HG02852 (cell line): Measurements from ENCODE around the gene PARVA.

Experiments used
- ATAC-seq: cut with Tn5 transposase; IDR thresholded peaks from one replicate; pipeline ENCODE4 v1.9.1; 2021; ENCODE audit warnings: mild to moderate bottlenecking, moderate library complexity; ENCODE audit not compliant: unreplicated experiment

Gene PARVA

GRCh38 chr11:12376259-12377081, 901 bp upstream of the PARVA start:
- ATAC-seq = no peak

GRCh38 chr11:12377824-12378593, 638 bp downstream of the PARVA start:
- no peak for ATAC-seq

- ATAC-seq = no peak
These were observed 3.4 kb downstream of the PARVA start for GRCh38 chr11:12380565-12381325.

GRCh38 chr11:12381875-12382274, 4.5 kb downstream of the PARVA start:
- no peak for ATAC-seq

- no peak for ATAC-seq
These were observed 5.1 kb downstream of the PARVA start for GRCh38 chr11:12382451-12382850.

- ATAC-seq = no peak
These were observed 8.9 kb downstream of the PARVA start for GRCh38 chr11:12386309-12386708.

GRCh38 chr11:12386745-12387144, 9.4 kb downstream of the PARVA start:
- ATAC-seq = no peak

- no peak for ATAC-seq
These were observed 10.8 kb downstream of the PARVA start for GRCh38 chr11:12388173-12388572.

- no peak for ATAC-seq
These were observed 11.7 kb downstream of the PARVA start for GRCh38 chr11:12388939-12389670.

- no peak for ATAC-seq
These were observed 12.6 kb downstream of the PARVA start for GRCh38 chr11:12389676-12390657.

- no peak for ATAC-seq
These were observed 13.3 kb downstream of the PARVA start for GRCh38 chr11:12390687-12391110.

GRCh38 chr11:12392672-12393071, 15.3 kb downstream of the PARVA start:
- no peak for ATAC-seq

- no peak for ATAC-seq
These were observed 16.3 kb downstream of the PARVA start for GRCh38 chr11:12393691-12394090.

- no peak for ATAC-seq
These were observed 17.2 kb downstream of the PARVA start for GRCh38 chr11:12394601-12395000.

GRCh38 chr11:12395333-12395732, 18.0 kb downstream of the PARVA start:
- no peak for ATAC-seq

GRCh38 chr11:12397931-12398334, 20.6 kb downstream of the PARVA start:
- ATAC-seq = no peak

GRCh38 chr11:12399355-12399754, 22.0 kb downstream of the PARVA start:
- ATAC-seq = no peak

- no peak for ATAC-seq
These were observed 24.7 kb downstream of the PARVA start for GRCh38 chr11:12402025-12402424.

- ATAC-seq = no peak
These were observed 25.3 kb downstream of the PARVA start for GRCh38 chr11:12402691-12403120.
